ENCODE measurements around the gene CGREF1. TPM values are rescaled to one million over a fixed set of nuclear protein-coding genes. Genes with fewer than 3 reads are reported as not detected.

CGREF1 gene
- total RNA-seq, 1 experiment from 2014 or later = 4.0 TPM

GRCh38 chr2:27050996-27051901 lies 67.7 kb downstream of the CGREF1 start, which contains the start of gene AGBL5:
TSS of gene AGBL5 (plus strand) at chr2:27051668. CDS start at chr2:27052959, 1,291 bp downstream.
- H3K4me3 ChIP-seq (replicated peaks in 1 of 2; ENCODE audit: low read depth in 1 of 2, low read length in 2 of 2) = peak within 1 kb of the TSS; percentile 88 to 94
- intact Hi-C loops (cut with micrococcal nuclease) = loop anchor here (1.0 kb wide), 2 partner anchors 19 to 90 kb away; partner anchors contain the start of gene TMEM214
- peaks cover 11 to 25% of the 10 kb centered on the region in 2 experiments for H3K4me1 ChIP-seq (ENCODE audit: control insufficient read depth in 1 of 2, insufficient read depth in 2 of 2, low read length in 2 of 2)
- POLR2A ChIA-PET = interaction anchor here (0.7 to 1.5 kb wide), 5 partner anchors 13 to 252 kb away, joined by 3 to 5 read pairs (median 4); partner anchors contain the start of genes KHK and OST4
- no TSS peak for BruUV-seq (replicated peaks)
- H3K9me3 ChIP-seq (ENCODE audit: control insufficient read depth in 1 of 2, insufficient read depth in 1 of 2, low read depth in 1 of 2, low read length in 2 of 2) = no peaks in the 10 kb centered on the region
- peak; percentile 73 for ATAC-seq
- CTCF ChIA-PET = interaction anchor here (0.6 to 2.3 kb wide), 7 partner anchors 20 to 252 kb away, joined by 3 to 21 read pairs (median 3); partner anchors contain the start of gene OST4
- peak within 1 kb of the TSS; percentile 69 for H3K27ac ChIP-seq (ENCODE audit: low read depth, low read length)
- H3K79me2 ChIP-seq (ENCODE audit: insufficient read depth, low read length) = no peaks in the 10 kb centered on the region
- H4K20me1 ChIP-seq (ENCODE audit: insufficient read depth) = no peaks in the 10 kb centered on the region
- H3K36me3 ChIP-seq (ENCODE audit: control insufficient read depth in 1 of 2, insufficient read depth in 2 of 2, low read length in 2 of 2) = peaks cover 3 to 12% of the 10 kb centered on the region in 2 experiments; a peak in 2 of 4 replicates
- RAD21 ChIA-PET (ENCODE audit: low non-redundant PET in 1 of 2, low total read pairs in 2 of 2, uncharacterized antibody in 2 of 2, unreplicated experiment in 2 of 2) = interaction anchor here (0.8 to 2.1 kb wide), 2 partner anchors 89 kb away, joined by 3 to 7 read pairs; no protein-coding TSS in a partner anchor
- peak; percentile 91 for DNase-seq (ENCODE audit: low read depth, low spot score)
- peak within 1 kb of the TSS; percentile 100 for H3K4me2 ChIP-seq (ENCODE audit: low read length)
- no peaks in the 10 kb centered on the region for H3K9me2 ChIP-seq (ENCODE audit: insufficient read depth)
- H2AFZ ChIP-seq (ENCODE audit: low read depth, low read length, poor library complexity, severe bottlenecking) = no peak within 1 kb of the TSS
- peak within 1 kb of the TSS; percentile 74 for H3K9ac ChIP-seq (ENCODE audit: low read length)
- H3K27me3 ChIP-seq (ENCODE audit: insufficient read depth, low read length) = no peaks in the 10 kb centered on the region
- TF ChIP-seq EGR1 (IDR thresholded peaks at IDR 0.05; ENCODE audit: low read depth) = no peak
- TF ChIP-seq EZH2phosphoT487 (IDR thresholded peaks at IDR 0.05; ENCODE audit: borderline replicate concordance) = no peak
- TF ChIP-seq, protein P1, sequence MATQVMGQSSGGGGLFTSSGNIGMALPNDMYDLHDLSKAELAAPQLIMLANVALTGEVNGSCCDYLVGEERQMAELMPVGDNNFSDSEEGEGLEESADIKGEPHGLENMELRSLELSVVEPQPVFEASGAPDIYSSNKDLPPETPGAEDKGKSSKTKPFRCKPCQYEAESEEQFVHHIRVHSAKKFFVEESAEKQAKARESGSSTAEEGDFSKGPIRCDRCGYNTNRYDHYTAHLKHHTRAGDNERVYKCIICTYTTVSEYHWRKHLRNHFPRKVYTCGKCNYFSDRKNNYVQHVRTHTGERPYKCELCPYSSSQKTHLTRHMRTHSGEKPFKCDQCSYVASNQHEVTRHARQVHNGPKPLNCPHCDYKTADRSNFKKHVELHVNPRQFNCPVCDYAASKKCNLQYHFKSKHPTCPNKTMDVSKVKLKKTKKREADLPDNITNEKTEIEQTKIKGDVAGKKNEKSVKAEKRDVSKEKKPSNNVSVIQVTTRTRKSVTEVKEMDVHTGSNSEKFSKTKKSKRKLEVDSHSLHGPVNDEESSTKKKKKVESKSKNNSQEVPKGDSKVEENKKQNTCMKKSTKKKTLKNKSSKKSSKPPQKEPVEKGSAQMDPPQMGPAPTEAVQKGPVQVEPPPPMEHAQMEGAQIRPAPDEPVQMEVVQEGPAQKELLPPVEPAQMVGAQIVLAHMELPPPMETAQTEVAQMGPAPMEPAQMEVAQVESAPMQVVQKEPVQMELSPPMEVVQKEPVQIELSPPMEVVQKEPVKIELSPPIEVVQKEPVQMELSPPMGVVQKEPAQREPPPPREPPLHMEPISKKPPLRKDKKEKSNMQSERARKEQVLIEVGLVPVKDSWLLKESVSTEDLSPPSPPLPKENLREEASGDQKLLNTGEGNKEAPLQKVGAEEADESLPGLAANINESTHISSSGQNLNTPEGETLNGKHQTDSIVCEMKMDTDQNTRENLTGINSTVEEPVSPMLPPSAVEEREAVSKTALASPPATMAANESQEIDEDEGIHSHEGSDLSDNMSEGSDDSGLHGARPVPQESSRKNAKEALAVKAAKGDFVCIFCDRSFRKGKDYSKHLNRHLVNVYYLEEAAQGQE (IDR thresholded peaks at IDR 0.05; ENCODE audit: low read depth) = no peak
- no peak for TF ChIP-seq JUND (IDR thresholded peaks at IDR 0.05)
- TF ChIP-seq SRF (IDR thresholded peaks at IDR 0.05; ENCODE audit: low read depth) = no peak
- TF ChIP-seq, protein P2, sequence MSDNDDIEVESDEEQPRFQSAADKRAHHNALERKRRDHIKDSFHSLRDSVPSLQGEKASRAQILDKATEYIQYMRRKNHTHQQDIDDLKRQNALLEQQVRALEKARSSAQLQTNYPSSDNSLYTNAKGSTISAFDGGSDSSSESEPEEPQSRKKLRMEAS (IDR thresholded peaks at IDR 0.05) = no peak
- TF ChIP-seq CEBPB (IDR thresholded peaks at IDR 0.05; ENCODE audit: low read depth) = no peak
- no peak for TF ChIP-seq CBX3 (IDR thresholded peaks at IDR 0.05; ENCODE audit: low read depth)
- no peak for TF ChIP-seq SIN3A (IDR thresholded peaks at IDR 0.05; ENCODE audit: low read depth)
- TF ChIP-seq EZH2 (IDR thresholded peaks at IDR 0.05) = no peak
- no peak for TF ChIP-seq ZNF274 (IDR thresholded peaks at IDR 0.05; ENCODE audit: low read depth, low read length)
- no peak for TF ChIP-seq FOSL1 (IDR thresholded peaks at IDR 0.05; ENCODE audit: low read depth)
- no peak for TF ChIP-seq ELF1 (IDR thresholded peaks at IDR 0.05; ENCODE audit: borderline replicate concordance, low read depth)
- TF ChIP-seq, protein P3, sequence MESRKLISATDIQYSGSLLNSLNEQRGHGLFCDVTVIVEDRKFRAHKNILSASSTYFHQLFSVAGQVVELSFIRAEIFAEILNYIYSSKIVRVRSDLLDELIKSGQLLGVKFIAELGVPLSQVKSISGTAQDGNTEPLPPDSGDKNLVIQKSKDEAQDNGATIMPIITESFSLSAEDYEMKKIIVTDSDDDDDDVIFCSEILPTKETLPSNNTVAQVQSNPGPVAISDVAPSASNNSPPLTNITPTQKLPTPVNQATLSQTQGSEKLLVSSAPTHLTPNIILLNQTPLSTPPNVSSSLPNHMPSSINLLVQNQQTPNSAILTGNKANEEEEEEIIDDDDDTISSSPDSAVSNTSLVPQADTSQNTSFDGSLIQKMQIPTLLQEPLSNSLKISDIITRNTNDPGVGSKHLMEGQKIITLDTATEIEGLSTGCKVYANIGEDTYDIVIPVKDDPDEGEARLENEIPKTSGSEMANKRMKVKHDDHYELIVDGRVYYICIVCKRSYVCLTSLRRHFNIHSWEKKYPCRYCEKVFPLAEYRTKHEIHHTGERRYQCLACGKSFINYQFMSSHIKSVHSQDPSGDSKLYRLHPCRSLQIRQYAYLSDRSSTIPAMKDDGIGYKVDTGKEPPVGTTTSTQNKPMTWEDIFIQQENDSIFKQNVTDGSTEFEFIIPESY (IDR thresholded peaks at IDR 0.05; ENCODE audit: extremely low read depth, insufficient replicate concordance, low read length) = no peak
- no peak for TF ChIP-seq RAD21 (IDR thresholded peaks at IDR 0.05; ENCODE audit: low read depth)
- TF ChIP-seq CTCF (IDR thresholded peaks at IDR 0.05 in 2 of 3, conservative IDR thresholded peaks at IDR 0.05 in 1 of 3; ENCODE audit: borderline replicate concordance in 1 of 3, insufficient read depth in 1 of 3, low read depth in 2 of 3, low read length in 2 of 3) = no peak
- peak; percentile 59 for TF ChIP-seq YY1 (IDR thresholded peaks at IDR 0.05; ENCODE audit: extremely low read depth, insufficient replicate concordance, low read depth, low read length)
- no peak for TF ChIP-seq ATF3 (IDR thresholded peaks at IDR 0.05)

Data from HCT116 (cell line).